Naive thymus-derived CD4-positive, alpha-beta T cell (primary cell): Measurements from ENCODE around the gene ABHD2. TPM values are rescaled to one million over a fixed set of nuclear protein-coding genes. Genes with fewer than 3 reads are reported as not detected.
A peak's percentile ranks its signal among the peaks of the same experiment; 100 is the strongest.
"Not testable (repeated sequence)": the region's sequence is repeated elsewhere in the genome, so short reads cannot be mapped to it uniquely, and the experiment has no call there.

ENCODE experiments used
- ATAC-seq: fragments of 150-1000 bp; cut with Tn5 transposase; 2 replicates; pipeline ENCODE4 v1.10.0; 2021; ENCODE audit warnings: mild to moderate bottlenecking, moderate library complexity
- CTCF ChIA-PET: fragments of 350-600 bp; sonication (Branson Sonifier 250); formaldehyde crosslinking; loops from one replicate; lab custom pipeline; 2021; ENCODE audit warnings: antibody characterized with exemption; lab: Charles Lee
- POLR2A ChIA-PET: fragments of 350-600 bp; sonication (Branson Sonifier 250); formaldehyde crosslinking; loops from one replicate; lab custom pipeline; 2021; ENCODE audit warnings: antibody characterized with exemption, inconsistent platforms; lab: Charles Lee
- DNase-seq, 9 donors: peaks; one replicate each; pipeline versions ENCODE4 v3.0.0 to v3.0.0-alpha.2; 2020 to 2022; ENCODE audit warnings: mixed read lengths in 1 of 9
- H3K27ac ChIP-seq: one replicate; pipeline ENCODE4 v1.7.0; 2013; ENCODE audit warnings: mild to moderate bottlenecking, low read depth, low read length, moderate library complexity
- H3K27me3 ChIP-seq, 2 donors: one replicate each; pipeline ENCODE4 v1.7.0; 2013; ENCODE audit warnings: low read length in 2 of 2, mild to moderate bottlenecking in 2 of 2, moderate library complexity in 2 of 2; ENCODE audit not compliant: control insufficient read depth in 2 of 2, insufficient read depth in 2 of 2
- H3K36me3 ChIP-seq, 3 experiments: 1 replicate in 2 of 3; 2 replicates in 1 of 3; pipeline ENCODE4 v1.7.0; 2013; ENCODE audit warnings: low read length in 3 of 3, mild to moderate bottlenecking in 3 of 3, moderate library complexity in 1 of 3; ENCODE audit not compliant: insufficient read depth in 3 of 3, control insufficient read depth in 2 of 3
- H3K4me1 ChIP-seq, 2 donors: one replicate each; pipeline ENCODE4 v1.7.0; 2013; ENCODE audit warnings: low read length in 2 of 2, mild to moderate bottlenecking in 2 of 2, moderate library complexity in 1 of 2; ENCODE audit not compliant: control insufficient read depth in 2 of 2, insufficient read depth in 2 of 2
- H3K4me3 ChIP-seq: 2 replicates; pipeline ENCODE4 v1.7.0; 2013; ENCODE audit warnings: mild to moderate bottlenecking, low read length
- H3K9me3 ChIP-seq, 3 experiments: 1 replicate in 2 of 3; 2 replicates in 1 of 3; pipeline ENCODE4 v1.7.0; 2013; ENCODE audit warnings: low read length in 3 of 3; ENCODE audit not compliant: control insufficient read depth in 2 of 3
- H3K27ac Mint-ChIP-seq, 9 donors: one replicate each; pipeline ENCODE4 v1.8.0; 2020 to 2022; ENCODE audit warnings: mixed read lengths in 9 of 9, mild to moderate bottlenecking in 8 of 9, moderate library complexity in 5 of 9, inconsistent platforms in 2 of 9
- H3K27me3 Mint-ChIP-seq, 5 donors: one replicate each; pipeline ENCODE4 v1.8.0; 2021 to 2022; ENCODE audit warnings: mixed read lengths in 5 of 5, mild to moderate bottlenecking in 1 of 5
- H3K36me3 Mint-ChIP-seq, 5 donors: one replicate each; pipeline ENCODE4 v1.8.0; 2020 to 2022; ENCODE audit warnings: mixed read lengths in 5 of 5, mild to moderate bottlenecking in 3 of 5, inconsistent platforms in 1 of 5
- H3K4me1 Mint-ChIP-seq, 7 donors: one replicate each; pipeline ENCODE4 v1.8.0; 2020 to 2022; ENCODE audit warnings: mixed read lengths in 7 of 7, mild to moderate bottlenecking in 3 of 7, inconsistent platforms in 1 of 7
- H3K4me3 Mint-ChIP-seq, 10 donors: one replicate each; pipeline ENCODE4 v1.8.0; 2020 to 2022; ENCODE audit warnings: mild to moderate bottlenecking in 10 of 10, mixed read lengths in 10 of 10, moderate library complexity in 6 of 10, inconsistent platforms in 2 of 10
- H3K9me3 Mint-ChIP-seq, 11 donors: one replicate each; pipeline ENCODE4 v1.8.0; 2020 to 2022; ENCODE audit warnings: mixed read lengths in 11 of 11, mild to moderate bottlenecking in 4 of 11, inconsistent platforms in 1 of 11, moderate library complexity in 1 of 11
- intact Hi-C, 2 donors: fragments of 100-400 bp; cut with micrococcal nuclease; formaldehyde crosslinking; loops; one replicate each; pipeline ENCODE4 v1.15.1; 2023
- polyA plus RNA-seq, 2 donors: library from polyadenylated mRNA; unstranded; fragments of 300-500 nt; fragmentation: Illumina TruSeq; gene quantifications; one replicate each; pipeline ENCODE4 v1.2.3, GENCODE V29; 2021
- total RNA-seq, 6 experiments: library from RNA in 5 of 6; stranded (reverse) in 5 of 6; gene quantifications; 1 replicate in 5 of 6; 2 replicates in 1 of 6; pipeline ENCODE4 v1.2.3 and lab custom pipeline; 2021 to 2026

ABHD2 gene
- total and polyA plus RNA-seq, 7 experiments from 2014 or later = 19.4 to 85.0 (median 63.6) TPM

- CTCF ChIA-PET = interaction anchor here (0.6 kb wide), 1 partner anchor 75 kb away, joined by 3 read pairs; no protein-coding TSS in a partner anchor
- Histone ChIP-seq H3K36me3 (no peaks in the 10 kb centered on the region), H3K4me3 (no peak overlapping the region), H3K9me3 (no peaks in the 10 kb centered on the region), H3K27me3 (no peaks in the 10 kb centered on the region), H3K27ac (no peak overlapping the region), H3K4me1 (peaks cover 6 to 7% of the 10 kb centered on the region in 2 donors)
- H3K27me3 Mint-ChIP-seq = no peaks in the 10 kb centered on the region
- DNase-seq = no peak
- intact Hi-C loops = no loop called here
- H3K27ac Mint-ChIP-seq = no peak overlapping the region
- H3K4me3 Mint-ChIP-seq = no peak overlapping the region
- POLR2A ChIA-PET = interaction anchor here (0.6 kb wide), 1 partner anchor 48 kb away, joined by 3 read pairs; no protein-coding TSS in a partner anchor
- ATAC-seq = no peak
- no peaks in the 10 kb centered on the region for H3K9me3 Mint-ChIP-seq
- peaks cover 0 to 43% (median 11%) of the 10 kb centered on the region in 5 donors for H3K36me3 Mint-ChIP-seq
- peaks cover 13 to 44% (median 21%) of the 10 kb centered on the region in 7 donors for H3K4me1 Mint-ChIP-seq
Measured at GRCh38 chr15:89248584-89248983, 160.3 kb downstream of the ABHD2 start.

- H3K4me3 Mint-ChIP-seq, H3K9me3 Mint-ChIP-seq, ATAC-seq, H3K4me3 ChIP-seq, POLR2A ChIA-PET, H3K27ac ChIP-seq, DNase-seq, H3K9me3 ChIP-seq, H3K4me1 ChIP-seq, H3K36me3 ChIP-seq, intact Hi-C loops, H3K27me3 ChIP-seq, H3K27me3 Mint-ChIP-seq, CTCF ChIA-PET: not testable (repeated sequence)
- Mint-ChIP-seq H3K4me1 (peaks cover 3 to 38% (median 8%) of the 10 kb centered on the region in 7 donors), H3K36me3 (peaks cover 0 to 42% (median 11%) of the 10 kb centered on the region in 5 donors), H3K27ac (peak overlapping the region in 1 of 9 donors; percentile 19)
Measured at GRCh38 chr15:89250142-89250541, 161.9 kb downstream of the ABHD2 start.

Other genes with a start within 250 kb of the ABHD2 start
- 100 to 1,000 TPM in 3 of 5 experiments, 10 to 100 TPM in 2; 64.0 to 158 (median 144) TPM for gene HAPLN3, start 192.9 kb upstream of the ABHD2 start, total RNA-seq
- gene HAPLN3, start 192.9 kb upstream of the ABHD2 start, polyA plus RNA-seq = 10 to 100 TPM; 37.1 to 44.4 TPM
- 100 to 1,000 TPM in 2 of 5 experiments, 10 to 100 TPM in 3; 26.3 to 106 (median 90.3) TPM for gene MFGE8, start 175.1 kb upstream of the ABHD2 start, total RNA-seq
- gene MFGE8, start 175.1 kb upstream of the ABHD2 start, polyA plus RNA-seq = 10 to 100 TPM in 1 of 2 donors, 1 to 10 TPM in 1; 6.3 to 12.4 TPM
- not detected for gene RLBP1, start 133.1 kb downstream of the ABHD2 start, total RNA-seq
- gene RLBP1, start 133.1 kb downstream of the ABHD2 start, polyA plus RNA-seq = not detected
- 100 to 1,000 TPM in 1 of 5 experiments, 10 to 100 TPM in 1, 1 to 10 TPM in 3; 8.0 to 132 (median 9.7) TPM for gene FANCI, start 155.5 kb downstream of the ABHD2 start, total RNA-seq
- 1 to 10 TPM; 4.4 to 4.7 TPM for gene FANCI, start 155.5 kb downstream of the ABHD2 start, polyA plus RNA-seq
- gene POLG, start 246.4 kb downstream of the ABHD2 start, total RNA-seq = 100 to 1,000 TPM; 121 to 136 (median 129) TPM
- gene POLG, start 246.4 kb downstream of the ABHD2 start, polyA plus RNA-seq = 10 to 100 TPM; 24.0 to 61.3 TPM